Liver (tissue), 9 donors: ENCODE results near the gene TTC23L. TPM values are rescaled to one million over a fixed set of nuclear protein-coding genes. Genes with fewer than 3 reads are reported as not detected.

Experiments
- DNase-seq: peaks from one replicate; pipeline ENCODE4 v3.0.0-alpha.2; 2017; ENCODE audit warnings: low spot score
- H3K27ac ChIP-seq, 2 donors: one replicate each; pipeline ENCODE4 v1.7.0; 2013; ENCODE audit warnings: inconsistent platforms in 2 of 2, low read length in 2 of 2, control low read depth in 1 of 2, low read depth in 1 of 2, mild to moderate bottlenecking in 1 of 2
- H3K27me3 ChIP-seq, 4 donors: one replicate each; pipeline versions ENCODE4 v1.6.1 to v1.7.0; 2013; ENCODE audit warnings: low read length in 3 of 4, inconsistent platforms in 1 of 4, mild to moderate bottlenecking in 1 of 4, moderate library complexity in 1 of 4; ENCODE audit not compliant: control insufficient read depth in 4 of 4, insufficient read depth in 4 of 4
- H3K36me3 ChIP-seq, 4 donors: one replicate each; pipeline versions ENCODE4 v1.6.1 to v1.7.0; 2013; ENCODE audit warnings: low read length in 3 of 4, mild to moderate bottlenecking in 3 of 4, low read depth in 1 of 4, moderate library complexity in 1 of 4; ENCODE audit not compliant: control insufficient read depth in 4 of 4, insufficient read depth in 3 of 4
- H3K4me1 ChIP-seq, 4 donors: one replicate each; pipeline versions ENCODE4 v1.6.1 to v1.7.0; 2013; ENCODE audit warnings: low read length in 3 of 4, mild to moderate bottlenecking in 3 of 4, moderate library complexity in 1 of 4; ENCODE audit not compliant: control insufficient read depth in 4 of 4, insufficient read depth in 4 of 4
- H3K4me3 ChIP-seq, 3 donors: one replicate each; pipeline versions ENCODE4 v1.6.1 to v1.7.0; 2013; ENCODE audit warnings: low read length in 3 of 3, control low read depth in 1 of 3, low read depth in 1 of 3, mild to moderate bottlenecking in 1 of 3
- H3K9ac ChIP-seq, 2 donors: one replicate each; pipeline ENCODE4 v1.7.0; 2013; ENCODE audit warnings: low read length in 2 of 2, mild to moderate bottlenecking in 2 of 2, moderate library complexity in 2 of 2, control low read depth in 1 of 2, low read depth in 1 of 2
- H3K9me3 ChIP-seq, 4 donors: one replicate each; pipeline versions ENCODE4 v1.6.1 to v1.7.0; 2013; ENCODE audit warnings: low read length in 3 of 4; ENCODE audit not compliant: control insufficient read depth in 4 of 4
- ATF3 ChIP-seq: IDR thresholded peaks from 2 replicates; pipeline ENCODE4 v1.6.1; 2016; ENCODE audit warnings: antibody characterized with exemption
- CTCF ChIP-seq: fragments of 150-350 bp; IDR thresholded peaks from 2 replicates; pipeline ENCODE4 v1.5.1; 2017; ENCODE audit warnings: improper control_type of control experiment, low read depth, low read length; ENCODE audit not compliant: missing input control
- EGR1 ChIP-seq, 2 donors: IDR thresholded peaks; 2 replicates each; pipeline ENCODE4 v1.6.1; 2016 to 2018; ENCODE audit warnings: antibody characterized with exemption in 2 of 2, low read depth in 2 of 2
- GABPA ChIP-seq, 2 donors: IDR thresholded peaks in 1 of 2; conservative IDR thresholded peaks in 1 of 2; 2 replicates each; pipeline ENCODE4 v1.6.1; 2016; ENCODE audit warnings: antibody characterized with exemption in 2 of 2, mild to moderate bottlenecking in 1 of 2, moderate library complexity in 1 of 2
- HNF4G ChIP-seq: IDR thresholded peaks from 2 replicates; pipeline ENCODE4 v1.6.1; 2016; ENCODE audit warnings: antibody characterized with exemption
- JUND ChIP-seq, 2 donors: IDR thresholded peaks; 2 replicates each; pipeline ENCODE4 v1.6.1; 2016; ENCODE audit warnings: antibody characterized with exemption in 2 of 2
- MAX ChIP-seq: IDR thresholded peaks from 2 replicates; pipeline ENCODE4 v1.6.1; 2016; ENCODE audit warnings: antibody characterized with exemption
- NR2F2 ChIP-seq: IDR thresholded peaks from 2 replicates; pipeline ENCODE4 v1.6.1; 2016; ENCODE audit warnings: antibody characterized with exemption
- RAD21 ChIP-seq, 2 donors: IDR thresholded peaks; 2 replicates each; pipeline ENCODE4 v1.6.1; 2016; ENCODE audit warnings: antibody characterized with exemption in 2 of 2, mild to moderate bottlenecking in 2 of 2
- REST ChIP-seq: IDR thresholded peaks from 2 replicates; pipeline ENCODE4 v1.6.1; 2016; ENCODE audit warnings: antibody characterized with exemption, mild to moderate bottlenecking
- RXRA ChIP-seq, 2 donors: IDR thresholded peaks; 2 replicates each; pipeline ENCODE4 v1.6.1; 2017 to 2018; ENCODE audit warnings: antibody characterized with exemption in 2 of 2, mild to moderate bottlenecking in 1 of 2
- SP1 ChIP-seq: IDR thresholded peaks from 2 replicates; pipeline ENCODE4 v1.6.1; 2018; ENCODE audit warnings: antibody characterized with exemption, mild to moderate bottlenecking
- TAF1 ChIP-seq: conservative IDR thresholded peaks from 2 replicates; pipeline ENCODE4 v1.6.1; 2016; ENCODE audit warnings: antibody characterized with exemption, mild to moderate bottlenecking
- YY1 ChIP-seq: IDR thresholded peaks from 2 replicates; pipeline ENCODE4 v1.6.1; 2016; ENCODE audit warnings: antibody characterized with exemption, mild to moderate bottlenecking
- ZBTB33 ChIP-seq: IDR thresholded peaks from 2 replicates; pipeline ENCODE4 v1.6.1; 2016; ENCODE audit warnings: antibody characterized with exemption
- WGBS: extraction: QIAGEN DNeasy Blood & Tissue Kit; methylation state at CpG from one replicate; pipeline ENCODE4 v1.1.7; 2013; 5-methylcytosine and 5-hydroxymethylcytosine counted together
- polyA plus RNA-seq, 2 donors: library from polyadenylated mRNA; stranded (reverse) in 1 of 2; unstranded in 1 of 2; fragments of 200-250 nt in 1 of 2; fragments of >200 nt in 1 of 2; fragmentation: Nextera tagmentation in 1 of 2; extraction: Ambion mirVana in 1 of 2; gene quantifications; one replicate each; pipeline versions ENCODE4 v1.2.1 to v1.2.3, GENCODE V29; 2013 to 2015
- total RNA-seq, 2 donors: library from RNA; depleted of rRNA; stranded (reverse); fragments of >200 nt; gene quantifications; one replicate each; pipeline ENCODE4 v1.2.3, GENCODE V29; 2014
- donor health status: healthy.
- donor health status: healthy.
- donor health status: healthy.
- donor health status: healthy.
- donor health status: healthy.

The TTC23L gene
- total and polyA plus RNA-seq, 4 donors = 0.03 to 0.19 (median 0.08) TPM; not detected in 1

GRCh38 chr5:34915856-34916192, 76.9 kb downstream of the TTC23L start:
- H3K4me1 ChIP-seq = peaks cover 2 to 30% (median 21%) of the 10 kb centered on the region in 4 donors
- under 1% methylated on average over 20 of the region's 20 CpGs for WGBS
- peak overlapping the region; percentile 71 to 72 for H3K27ac ChIP-seq
- H3K9ac ChIP-seq = peak overlapping the region; percentile 83 to 90
- H3K9me3 ChIP-seq = no peaks in the 10 kb centered on the region
- no peaks in the 10 kb centered on the region for H3K27me3 ChIP-seq
- TF ChIP-seq YY1 (peak; percentile 59), TAF1 (no peak), NR2F2 (no peak), GABPA (IDR thresholded peaks at IDR 0.05 in 1 of 2, conservative IDR thresholded peaks at IDR 0.05 in 1 of 2) (peak in 1 of 2 donors; percentile 24)
- H3K4me3 ChIP-seq = peak overlapping the region; percentile 89 to 96 (median 94)
- DNase-seq = no peak
- peaks cover 1 to 20% (median 12%) of the 10 kb centered on the region in 4 donors for H3K36me3 ChIP-seq

GRCh38 chr5:34916518-34916917, 77.6 kb downstream of the TTC23L start:
- Histone ChIP-seq H3K4me3 (peak overlapping the region; percentile 89 to 96 (median 94)), H3K27me3 (no peaks in the 10 kb centered on the region), H3K4me1 (peaks cover 2 to 30% (median 21%) of the 10 kb centered on the region in 4 donors), H3K36me3 (peaks cover 2 to 13% (median 10%) of the 10 kb centered on the region in 4 donors), H3K9me3 (no peaks in the 10 kb centered on the region), H3K9ac (peak overlapping the region; percentile 83 to 90), H3K27ac (no peak overlapping the region)
- DNase-seq = no peak
- 26% methylated on average over 6 of the region's 6 CpGs for WGBS
- TF ChIP-seq MAX (no peak), GABPA (IDR thresholded peaks at IDR 0.05 in 1 of 2, conservative IDR thresholded peaks at IDR 0.05 in 1 of 2) (peak in 1 of 2 donors; percentile 12)

- H3K9ac ChIP-seq = no peak overlapping the region
- no peak overlapping the region for H3K27ac ChIP-seq
- TF ChIP-seq TAF1 = no peak
- TF ChIP-seq ATF3 = no peak
- TF ChIP-seq RXRA (IDR thresholded peaks at IDR 0.05) = no peak
- 91% methylated on average over 4 of the region's 4 CpGs for WGBS
- DNase-seq = no peak
- H3K27me3 ChIP-seq = no peaks in the 10 kb centered on the region
- H3K4me1 ChIP-seq = peaks cover 2 to 30% (median 21%) of the 10 kb centered on the region in 4 donors
- no peaks in the 10 kb centered on the region for H3K9me3 ChIP-seq
- no peak overlapping the region for H3K4me3 ChIP-seq
- peaks cover 3 to 17% (median 13%) of the 10 kb centered on the region in 4 donors for H3K36me3 ChIP-seq
These were observed 79.1 kb downstream of the TTC23L start for GRCh38 chr5:34918025-34918424.

- H3K4me1 ChIP-seq = peaks cover 2 to 24% (median 20%) of the 10 kb centered on the region in 4 donors
- no peak for DNase-seq
- WGBS = 92% methylated on average over 4 of the region's 4 CpGs
- H3K27ac ChIP-seq = no peak overlapping the region
- peaks cover 5 to 28% (median 20%) of the 10 kb centered on the region in 4 donors for H3K36me3 ChIP-seq
- H3K4me3 ChIP-seq = no peak overlapping the region
- no peaks in the 10 kb centered on the region for H3K9me3 ChIP-seq
- no peaks in the 10 kb centered on the region for H3K27me3 ChIP-seq
- H3K9ac ChIP-seq = no peak overlapping the region
- TF ChIP-seq SP1 (no peak), RAD21 (IDR thresholded peaks at IDR 0.05) (no peak), EGR1 (IDR thresholded peaks at IDR 0.05; ENCODE audit: low read depth in 2 of 2) (no peak), YY1 (no peak), ZBTB33 (no peak), JUND (IDR thresholded peaks at IDR 0.05) (no peak), HNF4G (no peak), REST (no peak), GABPA (IDR thresholded peaks at IDR 0.05 in 1 of 2, conservative IDR thresholded peaks at IDR 0.05 in 1 of 2) (no peak), TAF1 (no peak), MAX (no peak), NR2F2 (no peak), CTCF (no peak)
These were observed 80.1 kb downstream of the TTC23L start for GRCh38 chr5:34919077-34919476.
